Lung (tissue), 12 donors: Measurements from ENCODE around the gene SNCG. TPM values are rescaled to one million over a fixed set of nuclear protein-coding genes. Genes with fewer than 3 reads are reported as not detected.
A peak's percentile ranks its signal among the peaks of the same experiment; 100 is the strongest.
"Not testable (repeated sequence)": the region's sequence is repeated elsewhere in the genome, so short reads cannot be mapped to it uniquely, and the experiment has no call there.

ENCODE experiments used
- ATAC-seq: fragments of 200-7000 bp; cut with Tn5 transposase; one replicate; pipeline ENCODE4 v1.9.1; 2020; ENCODE audit warnings: moderate number of reproducible peaks; ENCODE audit not compliant: insufficient read depth, low FRiP score
- DNase-seq, 3 donors: peaks; one replicate each; pipeline ENCODE4 v3.0.0-alpha.2; 2013 to 2017
- H3K27ac ChIP-seq, 2 donors: one replicate each; pipeline ENCODE4 v1.5.1; 2013; ENCODE audit warnings: mild to moderate bottlenecking in 2 of 2, moderate library complexity in 2 of 2, control low read depth in 1 of 2, inconsistent platforms in 1 of 2, low read depth in 1 of 2, low read length in 1 of 2
- H3K27me3 ChIP-seq, 3 donors: one replicate each; pipeline ENCODE4 v1.5.1; 2013; ENCODE audit warnings: low read length in 2 of 3; ENCODE audit not compliant: control insufficient read depth in 3 of 3, insufficient read depth in 3 of 3
- H3K36me3 ChIP-seq, 4 donors: one replicate each; pipeline ENCODE4 v1.5.1; 2013; ENCODE audit warnings: low read length in 4 of 4, mild to moderate bottlenecking in 1 of 4, moderate library complexity in 1 of 4; ENCODE audit not compliant: control insufficient read depth in 4 of 4, insufficient read depth in 4 of 4
- H3K4me1 ChIP-seq, 5 donors: one replicate each; pipeline ENCODE4 v1.5.1; 2013; ENCODE audit warnings: low read length in 5 of 5, mild to moderate bottlenecking in 2 of 5, moderate library complexity in 1 of 5; ENCODE audit not compliant: control insufficient read depth in 5 of 5, insufficient read depth in 5 of 5
- H3K4me3 ChIP-seq: one replicate; pipeline ENCODE4 v1.5.1; 2013; ENCODE audit warnings: mild to moderate bottlenecking, control low read depth, moderate library complexity
- H3K9ac ChIP-seq, 2 donors: one replicate each; pipeline ENCODE4 v1.5.1; 2013; ENCODE audit warnings: low read length in 2 of 2, control low read depth in 1 of 2; ENCODE audit not compliant: insufficient read depth in 1 of 2
- H3K9me3 ChIP-seq, 4 donors: one replicate each; pipeline ENCODE4 v1.5.1; 2013; ENCODE audit warnings: low read length in 3 of 4, mild to moderate bottlenecking in 1 of 4, moderate library complexity in 1 of 4; ENCODE audit not compliant: control insufficient read depth in 4 of 4, insufficient read depth in 3 of 4
- WGBS, 2 donors: extraction: QIAGEN DNeasy Blood & Tissue Kit; methylation state at CpG; one replicate each; pipeline ENCODE4 v1.1.7; 2013; 5-methylcytosine and 5-hydroxymethylcytosine counted together
- polyA plus RNA-seq, 2 donors: library from polyadenylated mRNA; stranded (reverse); fragments of 200-250 nt; gene quantifications; one replicate each; pipeline ENCODE4 v1.2.1, GENCODE V29; 2013
- total RNA-seq, 2 donors: library from RNA; depleted of rRNA in 1 of 2; stranded (reverse); fragments of >200 nt in 1 of 2; gene quantifications; one replicate each; pipeline ENCODE4 v1.2.1, GENCODE V29; 2014 to 2021
- TF ChIP-seq, protein P1 (sequence below): IDR thresholded peaks from 2 replicates; pipeline ENCODE4 v1.5.1; 2012; ENCODE audit warnings: mild to moderate bottlenecking; ENCODE audit errors: control extremely low read depth, extremely low read depth
- donor health status: control.
- donor health status: control.
- donor health status: Bipolar disorder and iron deficiency.
- donor health status: healthy.
- donor health status: DM: yes; HTN: yes; CAD: no.

SNCG gene
- total and polyA plus RNA-seq, 4 donors: 2.3 to 32.8 (median 14.3) TPM

DNA sequence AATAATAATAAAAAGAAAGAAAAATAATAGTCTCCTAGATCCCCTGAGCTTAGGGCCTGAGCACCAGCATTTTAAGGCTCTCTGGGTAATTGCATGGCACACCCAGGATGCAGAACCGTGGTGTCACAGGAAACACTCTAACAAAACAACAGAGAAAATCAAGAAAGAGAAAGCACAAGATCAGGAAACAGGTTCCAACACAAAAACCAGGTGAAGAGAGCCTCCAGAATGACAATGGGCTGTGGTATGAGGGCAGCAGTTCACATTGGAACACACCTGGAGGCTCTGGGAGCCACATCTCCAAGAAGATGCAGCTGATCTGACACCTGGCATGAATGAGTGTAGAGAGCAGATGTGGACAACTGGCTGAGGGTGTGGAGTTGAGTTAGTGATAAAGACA, 8.1 kb upstream of the SNCG start:
- Histone ChIP-seq H3K27ac (no peak overlapping the region), H3K4me1 (peaks cover 0 to 19% (median 12%) of the 10 kb centered on the region in 5 donors), H3K9me3 (peaks cover 0 to 4% (median 0%) of the 10 kb centered on the region in 4 donors), H3K9ac (no peak overlapping the region), H3K4me3 (no peak overlapping the region), H3K27me3 (no peaks in the 10 kb centered on the region), H3K36me3 (no peaks in the 10 kb centered on the region)
- no peak for DNase-seq
- 41 to 58% methylated on average over 1 of the region's 1 CpG for WGBS, 2 donors
- no peak for ATAC-seq
- TF ChIP-seq, protein P1, sequence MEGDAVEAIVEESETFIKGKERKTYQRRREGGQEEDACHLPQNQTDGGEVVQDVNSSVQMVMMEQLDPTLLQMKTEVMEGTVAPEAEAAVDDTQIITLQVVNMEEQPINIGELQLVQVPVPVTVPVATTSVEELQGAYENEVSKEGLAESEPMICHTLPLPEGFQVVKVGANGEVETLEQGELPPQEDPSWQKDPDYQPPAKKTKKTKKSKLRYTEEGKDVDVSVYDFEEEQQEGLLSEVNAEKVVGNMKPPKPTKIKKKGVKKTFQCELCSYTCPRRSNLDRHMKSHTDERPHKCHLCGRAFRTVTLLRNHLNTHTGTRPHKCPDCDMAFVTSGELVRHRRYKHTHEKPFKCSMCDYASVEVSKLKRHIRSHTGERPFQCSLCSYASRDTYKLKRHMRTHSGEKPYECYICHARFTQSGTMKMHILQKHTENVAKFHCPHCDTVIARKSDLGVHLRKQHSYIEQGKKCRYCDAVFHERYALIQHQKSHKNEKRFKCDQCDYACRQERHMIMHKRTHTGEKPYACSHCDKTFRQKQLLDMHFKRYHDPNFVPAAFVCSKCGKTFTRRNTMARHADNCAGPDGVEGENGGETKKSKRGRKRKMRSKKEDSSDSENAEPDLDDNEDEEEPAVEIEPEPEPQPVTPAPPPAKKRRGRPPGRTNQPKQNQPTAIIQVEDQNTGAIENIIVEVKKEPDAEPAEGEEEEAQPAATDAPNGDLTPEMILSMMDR: no peak

DNA sequence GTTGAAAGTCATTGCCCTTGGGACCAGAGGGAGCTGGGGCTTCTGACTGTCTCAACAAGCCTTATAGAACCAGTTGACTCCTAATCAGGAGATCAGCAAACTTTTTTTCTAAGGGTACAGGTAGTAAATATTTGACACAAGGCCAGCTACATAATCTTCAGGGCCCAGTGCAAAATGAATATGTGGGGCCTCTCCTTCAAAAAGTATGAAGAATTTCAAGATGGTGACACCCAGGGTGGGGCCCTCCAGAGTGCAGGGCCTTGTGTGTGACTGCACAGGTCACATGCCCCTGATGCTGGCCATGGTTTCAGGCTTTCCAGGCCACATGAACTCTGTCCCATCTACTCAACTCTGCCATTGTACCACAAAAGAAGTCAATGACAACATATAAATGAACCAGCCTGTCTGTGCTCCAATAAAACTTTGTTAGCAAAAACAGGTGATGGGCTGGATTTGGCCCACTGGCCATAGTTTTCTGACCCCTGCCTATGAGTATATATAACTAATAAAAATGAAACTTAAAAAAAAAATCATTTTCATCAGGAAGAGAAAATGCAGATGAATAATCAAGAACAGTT, 7.1 kb upstream of the SNCG start:
- no peaks in the 10 kb centered on the region for H3K27me3 ChIP-seq
- TF ChIP-seq, protein P1: no peak
- H3K9me3 ChIP-seq: peaks cover 0 to 4% (median 0%) of the 10 kb centered on the region in 4 donors
- ATAC-seq (no peak), DNase-seq (no peak)
- H3K9ac ChIP-seq: no peak overlapping the region
- H3K4me1 ChIP-seq: peaks cover 0 to 24% (median 14%) of the 10 kb centered on the region in 5 donors
- H3K36me3 ChIP-seq: no peaks in the 10 kb centered on the region
- H3K4me3 ChIP-seq: no peak overlapping the region
- no peak overlapping the region for H3K27ac ChIP-seq

DNA sequence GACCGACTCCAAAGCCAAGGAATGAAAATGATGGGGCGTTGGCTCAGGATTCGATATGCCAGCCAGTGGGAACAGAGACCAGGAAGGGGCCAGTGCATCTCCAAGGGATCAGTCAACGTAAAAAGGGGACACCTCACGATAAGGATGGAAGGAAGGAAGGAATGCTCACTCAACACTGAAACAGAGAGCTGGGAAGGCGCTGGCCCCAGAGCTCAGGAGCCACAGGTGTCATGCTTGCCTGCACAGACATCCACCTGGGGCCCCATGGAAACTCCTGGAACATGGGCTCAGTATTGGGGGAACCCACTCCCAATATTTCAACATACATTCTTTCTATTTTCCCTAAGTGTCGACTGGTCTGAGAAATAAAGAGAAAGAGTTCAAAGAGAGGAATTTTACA, 6.3 kb upstream of the SNCG start:
- TF ChIP-seq, protein P1: no peak
- Histone ChIP-seq H3K4me3 (no peak overlapping the region), H3K27me3 (no peaks in the 10 kb centered on the region), H3K9me3 (peaks cover 0 to 4% (median 0%) of the 10 kb centered on the region in 4 donors), H3K9ac (no peak overlapping the region), H3K27ac (no peak overlapping the region), H3K36me3 (no peaks in the 10 kb centered on the region), H3K4me1 (peaks cover 0 to 27% (median 14%) of the 10 kb centered on the region in 5 donors)
- 79 to 87% methylated on average over 7 of the region's 7 CpGs for WGBS, 2 donors
- ATAC-seq (no peak), DNase-seq (peak in 1 of 3 donors; percentile 2)

DNA sequence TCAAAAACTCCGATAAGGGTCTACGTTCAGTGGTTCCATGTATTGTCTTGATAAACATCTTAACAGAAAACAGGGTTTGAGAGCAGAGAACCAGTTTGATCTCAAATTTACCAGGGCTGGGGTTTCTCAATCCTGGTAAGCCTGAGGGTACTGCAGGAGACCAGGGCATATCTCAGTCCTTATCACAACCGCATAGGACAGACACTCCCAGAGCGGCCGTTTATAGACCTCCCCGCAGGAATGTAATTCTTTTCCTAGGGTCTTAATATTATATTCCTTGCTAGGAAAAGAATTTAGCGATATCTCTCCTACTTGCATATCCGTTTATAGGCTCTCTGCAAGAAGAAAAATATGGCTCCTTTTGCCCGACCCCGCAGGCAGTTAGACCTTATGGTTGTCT, 5.7 kb upstream of the SNCG start:
- H3K27ac ChIP-seq, H3K9ac ChIP-seq, H3K36me3 ChIP-seq, H3K9me3 ChIP-seq, H3K27me3 ChIP-seq, ATAC-seq, H3K4me3 ChIP-seq: not testable (repeated sequence)
- DNase-seq: peak in 1 of 3 donors; percentile 9
- peaks cover 0 to 33% (median 16%) of the 10 kb centered on the region in 5 donors for H3K4me1 ChIP-seq
- 94 to 96% methylated on average over 10 of the region's 10 CpGs for WGBS, 2 donors
